HG02981 (cell line): ENCODE measurements around the gene THADA.
"Not testable (repeated sequence)": the region's sequence is repeated elsewhere in the genome, so short reads cannot be mapped to it uniquely, and the experiment has no call there.

Source experiments
- ATAC-seq: cut with Tn5 transposase; IDR thresholded peaks from one replicate; pipeline ENCODE4 v1.9.1; 2021; ENCODE audit warnings: mild to moderate bottlenecking, moderate library complexity; ENCODE audit not compliant: unreplicated experiment

The THADA gene

DNA sequence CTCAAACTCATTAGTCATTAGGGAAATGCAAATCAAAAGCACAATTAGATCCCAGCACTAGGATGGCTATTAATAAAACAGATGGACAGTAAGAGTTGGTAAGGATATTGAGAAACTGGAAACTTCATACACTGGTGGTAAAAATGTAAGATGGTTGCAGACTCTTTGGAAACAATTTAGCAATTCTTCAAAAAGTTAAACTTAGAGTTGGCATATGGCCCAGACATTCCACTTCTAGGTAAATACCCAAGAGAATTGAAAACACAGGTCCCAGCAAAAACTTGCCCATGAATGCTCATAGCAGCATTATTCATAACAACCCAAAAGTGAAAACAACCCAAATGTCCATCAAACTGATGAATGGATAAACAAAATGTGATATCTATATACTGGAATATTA lies 284.6 kb downstream of the THADA start:
- no peak for ATAC-seq

DNA sequence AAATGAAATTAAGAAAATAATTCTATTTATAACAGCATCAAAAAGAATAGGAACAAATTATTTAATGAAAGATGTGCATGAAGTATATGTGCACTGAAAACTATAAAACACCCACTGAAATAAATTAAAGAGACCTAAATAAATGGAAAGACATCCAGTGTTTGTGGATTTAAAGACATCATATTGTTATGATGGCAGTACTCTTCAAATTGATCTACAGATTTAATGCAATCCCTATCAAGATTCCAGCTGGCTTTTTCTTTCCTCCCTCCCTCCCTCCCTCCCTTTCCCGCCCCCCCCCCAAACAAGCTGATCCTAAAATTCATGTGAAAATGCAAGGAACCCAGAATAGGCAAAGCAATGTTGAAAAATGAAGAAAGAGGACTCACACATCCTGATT lies 285.9 kb downstream of the THADA start:
- no peak for ATAC-seq

DNA sequence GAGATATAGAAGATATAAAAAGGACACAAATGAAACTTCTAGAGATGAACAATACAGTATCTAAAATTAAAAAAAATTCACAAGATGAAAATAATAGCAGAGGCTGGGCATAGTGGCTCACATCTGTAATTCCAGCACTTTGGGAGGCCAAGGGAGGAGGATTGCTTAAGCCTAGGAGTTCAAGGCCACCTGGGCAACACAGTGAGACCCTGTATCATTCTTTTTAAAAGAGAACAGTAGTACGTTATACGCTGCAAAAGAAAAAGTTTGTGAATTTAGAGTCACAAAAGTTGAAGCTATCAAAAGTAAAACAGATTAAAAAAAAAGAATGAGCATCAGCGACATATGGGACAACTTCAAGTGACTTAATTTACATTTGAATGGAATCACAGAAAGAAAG lies 287.9 kb downstream of the THADA start:
- ATAC-seq, result no peak

DNA sequence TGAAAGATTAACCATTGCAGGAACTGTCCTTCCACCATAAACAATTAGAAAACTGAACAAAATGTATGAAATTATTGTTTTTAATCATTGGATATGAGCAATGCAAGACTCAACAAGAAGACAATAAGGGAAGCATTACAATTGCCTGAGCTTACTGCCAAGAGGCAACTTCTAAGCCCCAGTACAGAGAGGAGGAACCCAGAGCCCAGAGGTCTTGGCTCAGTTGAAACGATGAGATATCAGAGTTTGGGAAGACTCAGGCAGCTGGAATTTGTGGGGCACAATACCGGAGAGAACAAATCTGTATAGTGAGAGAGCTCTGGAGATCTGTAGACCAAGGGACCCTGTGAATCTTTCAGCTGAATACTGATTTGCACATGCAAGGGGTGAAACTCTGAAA lies 288.8 kb downstream of the THADA start:
- no peak for ATAC-seq

DNA sequence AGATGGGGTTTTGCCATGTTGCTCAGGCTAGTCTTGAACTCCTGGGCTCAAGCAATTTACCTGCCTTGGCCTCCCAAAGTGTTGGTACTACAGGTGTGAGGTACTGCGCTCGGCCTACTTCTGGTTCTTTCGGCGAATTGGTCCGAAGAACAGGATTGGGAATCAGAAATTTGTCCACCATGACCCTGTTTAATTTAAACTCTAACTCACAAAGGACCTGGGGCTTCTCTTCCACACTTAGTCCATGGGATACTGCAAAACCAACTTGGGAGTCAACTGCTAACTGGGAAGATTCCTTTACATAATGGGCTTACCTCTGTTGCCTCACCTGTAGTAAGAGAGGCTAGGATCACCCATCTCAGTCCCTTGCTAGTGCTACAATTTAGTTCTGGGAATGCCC lies 289.6 kb downstream of the THADA start:
- no peak for ATAC-seq

DNA sequence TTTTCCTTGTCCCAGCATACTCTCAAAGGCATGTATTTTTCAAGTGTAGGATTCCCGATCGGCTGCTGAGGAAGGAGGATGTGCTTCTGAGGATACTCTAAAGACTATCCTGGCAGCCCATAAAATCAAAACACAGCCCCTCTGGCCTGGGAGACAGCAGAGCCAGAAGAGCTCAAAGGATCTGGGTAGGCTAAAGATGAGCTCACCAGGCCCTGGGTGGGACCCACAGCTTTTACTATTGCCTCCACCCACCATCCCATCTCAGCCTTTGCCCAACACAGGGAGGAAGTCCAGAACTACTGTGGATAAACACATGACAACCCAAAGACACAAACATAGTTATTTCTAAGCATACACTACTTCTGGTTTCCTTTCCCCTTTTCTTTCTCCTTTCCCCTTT lies 290.3 kb downstream of the THADA start:
- no peak for ATAC-seq

DNA sequence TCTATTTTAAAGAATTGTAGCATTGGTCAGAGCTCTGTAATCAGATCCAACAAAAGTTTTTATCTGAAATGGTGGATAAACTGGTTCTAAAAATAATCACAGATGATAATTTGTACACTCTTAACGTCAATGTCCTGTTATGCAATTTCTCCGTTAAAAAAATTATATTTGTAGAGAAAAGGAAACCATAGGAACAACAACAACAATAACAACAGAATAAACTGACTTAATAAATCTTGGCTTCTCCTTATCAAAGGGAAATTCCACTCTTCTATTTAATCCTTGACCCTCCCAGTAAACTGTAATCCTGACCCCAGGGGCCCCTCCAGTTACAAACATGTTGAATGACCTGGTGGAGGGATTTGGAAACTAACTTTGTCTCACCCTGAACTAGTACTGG lies 290.8 kb downstream of the THADA start:
- no peak for ATAC-seq

DNA sequence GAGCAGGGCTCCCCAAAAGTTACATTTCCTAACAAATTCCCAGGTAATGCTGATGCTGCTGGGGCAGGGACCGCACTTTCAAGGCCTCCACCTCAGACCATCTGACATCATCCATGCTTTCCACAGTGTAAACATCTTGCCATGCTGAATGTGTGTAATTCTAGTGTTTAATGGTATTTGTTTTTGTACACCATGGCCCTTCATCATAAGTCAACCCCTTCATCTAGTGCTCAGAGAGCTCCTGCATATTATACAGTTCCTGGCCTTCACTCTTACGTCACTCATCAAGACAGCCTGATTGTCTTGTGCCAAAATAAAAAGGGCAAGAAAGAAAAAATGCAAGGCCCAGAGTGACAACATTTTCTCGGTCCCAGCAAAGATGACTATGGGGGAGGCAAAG lies 291.9 kb downstream of the THADA start:
- ATAC-seq, result no peak

DNA sequence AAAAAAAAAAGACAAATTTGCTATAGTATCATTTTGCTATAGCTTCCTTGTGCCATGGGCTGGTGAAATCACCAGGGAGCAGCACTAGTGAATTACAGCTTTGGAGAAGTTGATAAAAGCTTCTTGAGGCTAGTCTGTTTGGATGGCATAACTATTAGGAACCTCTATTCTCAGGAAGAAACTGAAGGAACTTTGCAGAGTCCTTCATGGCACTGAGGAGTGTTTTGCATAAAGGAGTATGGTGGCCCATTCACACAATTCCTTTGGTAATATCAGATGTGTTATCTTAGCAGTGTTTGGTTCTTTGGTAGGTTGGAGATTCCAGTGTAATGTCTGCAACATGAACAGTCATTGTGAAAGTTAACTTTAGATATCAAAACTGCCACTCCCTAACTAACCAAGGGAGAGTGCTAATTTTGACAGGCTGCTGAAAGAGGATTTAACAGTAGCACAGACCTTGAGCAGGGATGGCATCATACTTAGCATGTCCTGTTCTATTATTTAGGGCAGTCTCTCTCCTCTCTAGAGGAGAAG lies 292.8 kb downstream of the THADA start:
- ATAC-seq, result no peak

DNA sequence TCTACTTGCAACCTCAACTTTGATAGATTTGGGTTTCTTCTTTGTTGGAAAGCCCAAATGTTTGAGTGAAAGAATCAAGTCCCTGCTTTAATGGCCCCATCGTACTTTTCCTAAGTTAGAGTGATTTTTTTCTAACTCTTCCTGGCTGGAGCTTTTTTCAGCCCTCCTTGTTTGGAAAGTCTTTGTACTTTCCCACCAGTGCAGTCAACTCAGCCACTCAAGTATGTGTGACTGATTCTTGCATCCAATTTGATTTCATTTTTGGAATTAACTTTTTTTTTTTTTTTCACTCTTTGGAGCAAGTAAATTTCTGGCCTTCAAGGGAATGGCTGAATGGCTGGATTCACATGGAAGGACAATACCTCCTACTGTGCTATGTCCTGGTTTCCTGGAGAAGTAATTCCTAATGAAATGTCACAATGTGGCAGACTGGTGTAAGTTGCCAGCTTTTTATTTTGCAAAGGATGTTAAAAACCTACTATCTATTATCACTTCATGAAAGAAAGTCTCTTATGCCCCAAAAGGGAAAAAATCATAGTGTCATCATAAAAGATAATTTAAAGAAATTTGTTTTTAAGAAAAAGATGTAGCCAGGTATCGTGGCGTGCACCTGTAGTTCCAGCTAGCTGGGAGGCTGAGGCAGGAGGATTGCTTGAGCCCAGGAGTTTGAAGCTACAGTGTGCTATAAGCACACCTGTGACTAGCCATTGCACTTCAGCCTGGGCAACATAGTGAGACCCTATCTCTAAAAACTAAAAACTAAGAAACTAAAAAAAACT lies 293.5 kb downstream of the THADA start:
- no peak for ATAC-seq

DNA sequence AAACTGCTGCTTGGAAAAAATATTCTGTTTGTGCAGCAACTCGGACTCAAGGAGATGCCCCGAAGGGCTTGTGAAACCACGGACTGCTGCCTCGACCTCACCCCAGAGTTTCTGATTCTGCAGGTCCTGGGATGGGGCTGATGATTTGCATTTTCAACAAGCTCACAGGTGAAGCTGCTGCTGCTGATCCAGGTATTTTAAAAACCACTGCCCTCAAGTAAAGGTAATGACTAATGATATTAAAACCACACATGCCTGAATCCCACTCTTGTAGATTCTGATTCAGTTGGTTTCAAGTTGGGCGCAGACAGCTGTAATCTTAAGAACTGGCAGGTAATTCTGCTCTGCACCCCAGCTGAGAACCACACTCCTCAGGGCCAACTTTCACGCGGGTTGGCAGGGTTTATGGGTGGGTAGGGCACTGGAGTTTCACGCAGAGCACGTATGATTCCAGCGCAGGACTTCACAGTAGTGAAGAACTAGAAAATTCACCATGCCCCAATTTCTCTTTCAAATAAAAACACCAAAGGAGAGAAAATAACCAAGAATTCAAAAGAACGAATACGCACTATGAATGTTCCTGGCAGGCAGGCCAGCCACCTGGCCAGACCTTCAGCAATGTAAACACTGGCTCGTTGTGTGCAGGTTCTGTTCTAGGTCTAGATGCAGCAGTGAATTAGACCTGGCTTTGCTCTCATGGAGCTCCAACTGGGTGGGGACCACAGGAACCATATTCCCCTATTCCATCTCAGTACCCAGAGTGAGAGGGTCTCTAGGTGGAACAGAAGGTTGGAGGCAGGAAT lies 294.9 kb downstream of the THADA start:
- ATAC-seq, result no peak

DNA sequence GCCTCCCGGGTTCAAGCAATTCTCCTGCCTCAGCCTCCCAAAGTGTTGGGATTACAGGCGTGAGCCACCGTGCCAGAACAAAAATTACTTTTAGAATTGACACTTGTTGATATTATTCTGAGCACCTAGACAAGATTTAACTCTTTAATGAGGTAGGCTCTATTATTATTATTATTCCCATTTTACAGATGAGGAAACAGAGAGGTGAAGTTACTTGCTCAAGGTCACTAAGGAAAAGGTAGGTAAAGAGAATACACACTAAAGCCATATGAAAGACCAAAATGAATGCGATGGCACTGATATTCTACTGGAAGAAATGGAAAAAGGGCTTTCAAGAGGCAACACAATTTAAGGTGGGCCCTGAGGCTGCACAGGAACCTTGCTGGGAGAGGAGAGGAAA lies 295.6 kb downstream of the THADA start:
- ATAC-seq, result no peak

DNA sequence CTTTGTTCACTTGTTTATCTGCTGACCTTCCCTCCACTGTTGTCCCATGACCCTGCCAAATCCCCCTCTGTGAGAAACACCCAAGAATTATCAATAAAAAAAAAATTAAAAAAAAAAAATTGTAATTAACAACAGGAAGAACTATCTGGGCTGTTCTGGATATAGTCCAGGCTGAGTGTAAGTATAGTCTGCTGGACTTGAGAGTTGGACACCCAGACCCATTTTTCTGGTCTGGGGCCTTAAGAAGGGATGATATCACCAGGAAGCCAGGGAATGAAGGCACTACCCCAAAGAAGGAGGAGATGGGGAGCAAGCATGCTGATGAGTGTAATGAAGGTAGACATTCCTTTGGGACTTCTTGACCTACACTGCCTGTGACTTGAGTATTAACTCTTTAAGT lies 297.3 kb downstream of the THADA start:
- no peak for ATAC-seq

DNA sequence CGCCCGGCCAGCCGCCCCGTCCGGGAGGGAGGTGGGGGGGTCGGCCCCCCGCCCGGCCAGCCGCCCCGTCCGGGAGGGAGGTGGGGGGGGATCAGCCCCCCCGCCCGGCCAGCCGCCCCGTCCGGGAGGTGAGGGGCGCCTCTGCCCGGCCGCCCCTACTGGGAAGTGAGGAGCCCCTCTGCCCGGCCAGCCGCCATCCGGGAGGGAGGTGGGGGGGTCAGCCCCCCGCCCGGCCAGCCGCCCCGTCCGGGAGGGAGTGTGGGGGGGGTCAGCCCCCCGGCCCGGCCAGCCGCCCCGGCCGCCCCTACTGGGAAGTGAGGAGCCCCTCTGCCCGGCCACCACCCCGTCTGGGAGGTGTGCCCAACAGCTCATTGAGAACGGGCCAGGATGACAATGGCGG lies 298.1 kb downstream of the THADA start:
- not testable (repeated sequence) for ATAC-seq

DNA sequence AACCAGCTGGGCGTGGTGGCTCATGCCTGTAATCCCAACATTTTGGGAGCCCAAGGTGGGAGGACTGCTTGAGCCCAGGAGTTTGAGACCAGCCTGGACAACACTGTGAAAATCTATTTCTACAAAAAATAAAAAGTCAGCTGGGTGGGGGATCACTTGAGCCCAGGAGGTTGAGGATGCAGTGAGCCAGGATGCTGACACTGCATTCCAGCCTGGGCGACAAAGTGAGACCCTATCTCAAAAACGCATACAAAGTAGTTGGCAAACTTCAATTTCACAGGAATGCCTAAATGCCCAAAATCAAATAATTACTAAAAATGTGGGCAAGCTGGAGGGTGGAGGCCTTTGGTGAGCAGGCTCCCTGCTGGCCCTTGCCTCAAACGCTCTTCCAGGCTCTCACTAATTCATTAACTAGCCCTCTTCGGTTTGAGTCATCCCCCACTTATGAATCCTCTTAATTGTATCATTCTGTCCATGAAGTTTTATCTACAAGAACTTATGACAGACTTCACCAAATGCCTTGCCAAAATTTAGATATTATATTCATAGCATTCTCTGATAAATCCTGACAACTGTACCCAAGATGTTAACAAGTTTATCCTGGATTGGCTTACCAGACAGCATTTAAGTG lies 300.8 kb downstream of the THADA start:
- no peak for ATAC-seq

DNA sequence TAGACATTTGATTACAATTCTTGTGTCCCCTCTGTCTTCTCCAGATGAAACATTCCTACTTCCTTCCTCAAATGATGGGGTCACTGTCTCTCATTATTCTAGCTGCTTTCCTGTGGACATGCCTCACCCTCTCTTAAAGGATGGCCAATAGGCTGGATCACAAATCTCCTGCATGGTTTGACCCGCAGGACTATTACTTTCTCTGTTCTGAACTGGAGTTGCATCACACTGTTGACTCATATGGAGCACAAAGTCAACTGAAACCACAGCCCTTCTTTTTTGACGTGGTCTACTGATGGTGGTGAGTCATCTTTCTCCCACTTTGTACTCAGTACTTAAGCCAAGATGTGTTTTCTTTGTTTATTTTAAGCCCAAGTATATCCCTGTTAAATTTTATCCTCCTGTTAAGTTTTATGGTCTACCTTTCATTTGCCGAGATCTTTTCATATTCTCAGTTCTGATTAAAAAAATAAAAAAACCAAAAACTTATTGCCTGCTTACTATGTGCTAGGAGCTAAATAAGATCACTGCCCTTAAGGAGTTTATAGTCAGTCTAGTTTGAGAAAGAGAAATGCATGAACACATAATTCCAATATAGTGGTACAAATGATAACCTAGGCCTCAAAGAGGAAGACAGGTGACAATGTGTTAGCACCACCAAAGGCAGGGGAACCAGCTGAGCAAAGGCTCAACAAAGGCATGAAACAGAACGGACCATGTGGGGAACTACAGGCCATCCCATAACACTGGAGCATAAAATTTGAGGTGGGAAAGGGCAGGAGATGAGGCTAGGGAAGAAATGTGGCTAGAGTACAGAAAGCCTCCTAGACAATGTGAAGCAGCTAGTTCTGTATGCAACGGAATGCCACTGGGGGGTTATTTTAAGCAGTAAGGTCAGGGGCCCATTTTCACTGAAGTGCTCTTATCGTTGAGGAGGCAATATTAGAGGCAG lies 301.8 kb downstream of the THADA start:
- peak; percentile 99 for ATAC-seq

DNA sequence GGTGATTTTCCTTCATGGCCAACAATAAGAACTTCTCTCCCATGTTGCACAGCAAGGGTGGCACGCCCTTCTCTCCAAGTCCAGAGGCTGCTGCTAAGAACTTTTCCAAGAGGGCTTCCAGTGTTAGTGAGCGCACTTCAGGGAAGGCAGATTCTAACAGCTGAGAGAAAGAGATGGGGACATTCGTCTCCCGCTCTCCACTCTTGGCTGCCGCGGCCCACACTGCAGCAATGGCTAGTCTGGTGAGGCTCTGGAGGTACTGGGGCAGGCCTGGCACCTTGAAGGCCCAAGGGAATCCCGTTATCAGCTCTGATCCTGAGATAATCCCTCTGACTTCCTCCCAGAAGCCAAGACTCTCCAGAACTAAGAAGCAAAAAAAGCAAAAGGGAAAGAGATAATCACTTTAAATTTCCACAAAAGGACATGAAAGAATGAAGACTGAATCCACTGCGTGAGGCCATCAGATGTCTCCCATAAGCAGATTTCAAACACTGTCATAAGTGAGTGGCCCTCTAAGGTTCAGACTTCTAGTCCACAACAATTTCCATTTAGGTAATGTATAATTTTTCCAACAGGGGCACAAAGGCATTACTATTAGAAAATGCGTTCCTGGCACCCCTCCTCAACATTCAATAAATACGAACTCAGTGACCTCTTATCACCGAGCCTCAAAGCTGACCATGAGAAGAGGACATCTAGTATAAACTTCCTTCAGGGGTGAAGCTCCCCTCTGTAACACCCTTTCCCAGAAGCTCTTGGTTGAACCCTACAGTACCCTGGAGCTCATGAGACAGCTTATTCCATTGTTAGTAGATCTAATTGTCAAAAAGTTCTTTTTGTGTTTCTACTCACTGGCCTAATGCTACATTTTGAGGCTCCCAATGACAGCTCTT lies 302.7 kb downstream of the THADA start:
- no peak for ATAC-seq

DNA sequence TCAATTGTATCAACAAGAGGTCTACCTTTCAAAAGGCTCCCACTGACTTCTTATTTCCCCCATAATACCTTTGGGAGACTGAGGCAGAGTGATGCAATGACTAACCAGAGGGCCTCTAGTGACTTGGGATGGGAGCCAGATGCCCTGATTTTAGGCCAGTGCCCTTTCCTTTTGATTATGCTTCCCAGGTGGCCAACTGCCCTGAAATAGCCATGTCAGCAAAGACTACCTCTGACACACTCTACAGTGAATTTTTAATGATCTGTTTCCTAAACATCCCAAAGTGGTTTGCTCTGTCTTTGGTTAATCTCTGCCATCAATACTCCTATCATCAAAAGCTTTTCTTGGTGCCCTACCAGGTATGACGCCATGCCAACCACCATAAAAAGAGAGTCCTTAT lies 303.5 kb downstream of the THADA start:
- no peak for ATAC-seq

DNA sequence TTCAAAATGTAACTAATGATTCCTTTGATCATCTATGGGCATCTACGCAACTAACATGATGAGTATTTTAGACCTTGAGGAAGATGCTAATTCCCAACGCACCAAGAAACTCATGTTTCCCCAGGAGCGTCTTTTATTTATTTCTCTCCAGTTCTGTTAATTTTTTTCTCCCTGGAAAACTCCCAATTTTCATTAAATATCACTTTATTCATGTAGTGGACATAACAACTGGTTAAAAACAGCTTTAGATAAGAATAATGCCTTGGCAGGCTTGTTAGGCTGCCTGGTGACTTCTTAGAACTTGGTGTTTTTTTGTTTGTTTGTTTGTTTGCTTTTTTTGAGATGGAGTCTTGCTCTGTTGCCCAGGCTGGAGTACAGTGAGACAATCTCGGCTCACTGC lies 306.5 kb downstream of the THADA start:
- no peak for ATAC-seq
